Neural crest cell (in vitro differentiated cells): ENCODE measurements around the gene RARB. TPM values are rescaled to one million over a fixed set of nuclear protein-coding genes. Genes with fewer than 3 reads are reported as not detected.

Experiments
- DNase-seq: peaks from one replicate; pipeline ENCODE4 v3.0.0; 2021; ENCODE audit warnings: low read depth, mixed read lengths, low spot score
- H3K27ac Mint-ChIP-seq: one replicate; pipeline ENCODE4 v1.8.0; 2021; ENCODE audit warnings: mild to moderate bottlenecking, mixed read lengths; ENCODE audit not compliant: unreplicated experiment
- H3K27me3 Mint-ChIP-seq: 2 replicates; pipeline ENCODE4 v1.8.0; 2021; ENCODE audit warnings: low read depth, mild to moderate bottlenecking, mixed read lengths
- H3K36me3 Mint-ChIP-seq: 2 replicates; pipeline ENCODE4 v1.8.0; 2021; ENCODE audit warnings: low read depth, mild to moderate bottlenecking, mixed read lengths
- H3K4me1 Mint-ChIP-seq: 2 replicates; pipeline ENCODE4 v1.8.0; 2021; ENCODE audit warnings: mixed read lengths
- H3K4me3 Mint-ChIP-seq: one replicate; pipeline ENCODE4 v1.8.0; 2021; ENCODE audit warnings: mild to moderate bottlenecking, mixed read lengths
- H3K9me3 Mint-ChIP-seq: 2 replicates; pipeline ENCODE4 v1.8.0; 2021; ENCODE audit warnings: mixed read lengths
- CTCF ChIP-seq: fragments of 200-600 bp; sonication (generic); conservative IDR thresholded peaks from 2 replicates; pipeline ENCODE4 v1.5.0; 2021; ENCODE audit warnings: antibody characterized with exemption, mild to moderate bottlenecking
- long read RNA-seq: library from polyadenylated mRNA; unstranded; transcript quantifications from one replicate; pipeline ENCODE4 v2.0.0, GENCODE V29; 2020
- total RNA-seq: library from RNA; stranded (reverse); gene quantifications from 2 replicates; pipeline ENCODE4 v1.2.1, GENCODE V29; 2021

RARB gene
- total RNA-seq: 0.98 and 1.9 TPM in 2 replicates
- long read RNA-seq, partial matches to known transcripts: 0 of 4 reads
- long read RNA-seq, other reads (novel, unspliced or antisense): 4 of 4 reads

- no peak for TF ChIP-seq CTCF
- peak; percentile 42 for DNase-seq
- Mint-ChIP-seq H3K4me1 (peaks cover 49% of the 10 kb centered on the region), H3K9me3 (no peaks in the 10 kb centered on the region), H3K36me3 (no peaks in the 10 kb centered on the region), H3K27me3 (peaks cover 30% of the 10 kb centered on the region), H3K4me3 (peak within 1 kb of the TSS; percentile 89), H3K27ac (no peak within 1 kb of the TSS)
Measured at GRCh38 chr3:25427942-25428788, at the start of gene RARB. Gene RARB (plus strand): TSS chr3:25428263. CDS start chr3:25428732, 469 bp downstream.

- Mint-ChIP-seq H3K9me3 (peaks cover 2% of the 10 kb centered on the region), H3K27me3 (no peaks in the 10 kb centered on the region), H3K4me1 (no peaks in the 10 kb centered on the region), H3K27ac (no peak overlapping the region), H3K36me3 (no peaks in the 10 kb centered on the region), H3K4me3 (no peak overlapping the region)
- no peak for TF ChIP-seq CTCF
- no peak for DNase-seq
Measured at GRCh38 chr3:25378786-25379311, 49.2 kb upstream of the RARB start.

- no peak for DNase-seq
- Mint-ChIP-seq H3K4me3 (no peak overlapping the region), H3K27ac (no peak overlapping the region), H3K27me3 (no peaks in the 10 kb centered on the region), H3K36me3 (no peaks in the 10 kb centered on the region), H3K4me1 (no peaks in the 10 kb centered on the region), H3K9me3 (peaks cover 2% of the 10 kb centered on the region)
- TF ChIP-seq CTCF: no peak
Measured at GRCh38 chr3:25380222-25380739, 47.8 kb upstream of the RARB start.

- Mint-ChIP-seq H3K27ac (no peak overlapping the region), H3K4me1 (peaks cover 3% of the 10 kb centered on the region), H3K27me3 (no peaks in the 10 kb centered on the region), H3K9me3 (peaks cover 2% of the 10 kb centered on the region), H3K4me3 (no peak overlapping the region), H3K36me3 (peaks cover 3% of the 10 kb centered on the region)
- TF ChIP-seq CTCF: no peak
- DNase-seq: no peak
Measured at GRCh38 chr3:25381083-25381482, 47.0 kb upstream of the RARB start.

GRCh38 chr3:25384471-25384870 is 43.6 kb upstream of the RARB start:
- peaks cover 6% of the 10 kb centered on the region for H3K36me3 Mint-ChIP-seq
- TF ChIP-seq CTCF: no peak
- no peak overlapping the region for H3K4me3 Mint-ChIP-seq
- H3K27me3 Mint-ChIP-seq: no peaks in the 10 kb centered on the region
- H3K9me3 Mint-ChIP-seq: peaks cover 5% of the 10 kb centered on the region
- H3K4me1 Mint-ChIP-seq: peaks cover 30% of the 10 kb centered on the region
- no peak overlapping the region for H3K27ac Mint-ChIP-seq
- no peak for DNase-seq
